Neural progenitor cell (in vitro differentiated cells): ENCODE measurements around the gene EMSY. TPM values are rescaled to one million over a fixed set of nuclear protein-coding genes. Genes with fewer than 3 reads are reported as not detected.
"Not testable (repeated sequence)": the region's sequence is repeated elsewhere in the genome, so short reads cannot be mapped to it uniquely, and the experiment has no call there.

Source experiments
- DNase-seq: peaks from one replicate; pipeline ENCODE4 v3.0.0-alpha.2; 2016; ENCODE audit warnings: low spot score
- H2AFZ ChIP-seq: fragments of 200-600 bp; sonication (generic); replicated peaks from 2 replicates; pipeline ENCODE4 v1.6.1; 2016; ENCODE audit warnings: antibody characterized with exemption
- H3F3A ChIP-seq: fragments of 200-600 bp; sonication (generic); 2 replicates; pipeline ENCODE4 v1.6.1; 2016; ENCODE audit warnings: antibody characterized with exemption, low read depth
- H3K27ac ChIP-seq: fragments of 200-600 bp; sonication (generic); 2 replicates; pipeline ENCODE4 v1.5.1; 2016; ENCODE audit warnings: mild to moderate bottlenecking
- H3K27me3 ChIP-seq: fragments of 200-600 bp; sonication (generic); 2 replicates; pipeline ENCODE4 v1.6.1; 2016; ENCODE audit warnings: mild to moderate bottlenecking, moderate library complexity
- H3K36me3 ChIP-seq: fragments of 200-600 bp; sonication (generic); 2 replicates; pipeline ENCODE4 v1.5.1; 2016
- H3K4me1 ChIP-seq: fragments of 200-600 bp; sonication (generic); 2 replicates; pipeline ENCODE4 v1.6.1; 2016; ENCODE audit warnings: mixed run types
- H3K4me2 ChIP-seq: fragments of 200-600 bp; sonication (generic); 2 replicates; pipeline ENCODE4 v1.6.1; 2016
- H3K4me3 ChIP-seq: fragments of 200-600 bp; sonication (generic); 2 replicates; pipeline ENCODE4 v1.5.1; 2016
- H3K79me2 ChIP-seq: fragments of 200-600 bp; sonication (generic); 2 replicates; pipeline ENCODE4 v1.6.1; 2016; ENCODE audit warnings: low read depth
- H3K9ac ChIP-seq: fragments of 200-600 bp; sonication (generic); 2 replicates; pipeline ENCODE4 v1.6.1; 2016
- H3K9me3 ChIP-seq: fragments of 200-600 bp; sonication (generic); 2 replicates; pipeline ENCODE4 v1.5.1; 2016; ENCODE audit warnings: low read depth
- H4K20me1 ChIP-seq: fragments of 200-600 bp; sonication (generic); 2 replicates; pipeline ENCODE4 v1.6.1; 2016; ENCODE audit warnings: low read depth
- H3K27ac Mint-ChIP-seq: 3 replicates; pipeline ENCODE4 v1.8.0; 2021; ENCODE audit warnings: mixed read lengths
- H3K27me3 Mint-ChIP-seq: 2 replicates; pipeline ENCODE4 v1.8.0; 2022; ENCODE audit warnings: low read depth, mild to moderate bottlenecking, inconsistent platforms, moderate library complexity, mixed read lengths; ENCODE audit not compliant: insufficient read depth
- H3K36me3 Mint-ChIP-seq: 3 replicates; pipeline ENCODE4 v1.8.0; 2021; ENCODE audit warnings: mixed read lengths
- H3K4me1 Mint-ChIP-seq: 3 replicates; pipeline ENCODE4 v1.8.0; 2021; ENCODE audit warnings: mixed read lengths
- H3K4me3 Mint-ChIP-seq: 3 replicates; pipeline ENCODE4 v1.8.0; 2021; ENCODE audit warnings: mild to moderate bottlenecking, moderate library complexity, mixed read lengths
- H3K9me3 Mint-ChIP-seq: 3 replicates; pipeline ENCODE4 v1.8.0; 2020; ENCODE audit warnings: mixed read lengths
- CTCF ChIP-seq: fragments of 200-600 bp; sonication (generic); IDR thresholded peaks from 2 replicates; pipeline ENCODE4 v1.5.1; 2017; ENCODE audit warnings: antibody characterized with exemption, mild to moderate bottlenecking
- EZH2 ChIP-seq: fragments of 200-600 bp; sonication (generic); IDR thresholded peaks from 2 replicates; pipeline ENCODE4 v1.6.1; 2017; ENCODE audit warnings: antibody characterized with exemption, mild to moderate bottlenecking, moderate library complexity
- EZH2phosphoT487 ChIP-seq: fragments of 200-600 bp; sonication (generic); IDR thresholded peaks from 2 replicates; pipeline ENCODE4 v1.6.1; 2017; ENCODE audit warnings: antibody characterized with exemption
- total RNA-seq: library from RNA; depleted of rRNA; stranded (reverse); fragments of >200 nt; gene quantifications from 2 replicates; pipeline ENCODE4 v1.2.3, GENCODE V29; 2015; ENCODE audit warnings: low replicate concordance

Gene EMSY
- total RNA-seq, 1 donor from 2014 or later = 92.0 TPM

GRCh38 chr11:76591416-76591815 lies 146.6 kb downstream of the EMSY start:
- H3K4me3 Mint-ChIP-seq = no peak overlapping the region
- no peak overlapping the region for H3K9ac ChIP-seq
- H3K36me3 ChIP-seq = no peaks in the 10 kb centered on the region
- no peaks in the 10 kb centered on the region for H3K79me2 ChIP-seq
- H3F3A ChIP-seq = no peaks in the 10 kb centered on the region
- H3K27me3 Mint-ChIP-seq = peaks cover 4% of the 10 kb centered on the region
- TF ChIP-seq EZH2 = no peak
- TF ChIP-seq EZH2phosphoT487 = no peak
- TF ChIP-seq CTCF = no peak
- H3K9me3 ChIP-seq = no peaks in the 10 kb centered on the region
- H3K4me2 ChIP-seq = no peak overlapping the region
- no peak for DNase-seq
- no peaks in the 10 kb centered on the region for H4K20me1 ChIP-seq
- H3K27me3 ChIP-seq = no peaks in the 10 kb centered on the region
- no peaks in the 10 kb centered on the region for H3K9me3 Mint-ChIP-seq
- H3K4me3 ChIP-seq = no peak overlapping the region
- peaks cover 15% of the 10 kb centered on the region for H3K4me1 Mint-ChIP-seq
- H2AFZ ChIP-seq = no peak overlapping the region
- H3K4me1 ChIP-seq = peaks cover 5% of the 10 kb centered on the region
- H3K27ac ChIP-seq = no peak overlapping the region
- no peak overlapping the region for H3K27ac Mint-ChIP-seq
- no peaks in the 10 kb centered on the region for H3K36me3 Mint-ChIP-seq

DNA sequence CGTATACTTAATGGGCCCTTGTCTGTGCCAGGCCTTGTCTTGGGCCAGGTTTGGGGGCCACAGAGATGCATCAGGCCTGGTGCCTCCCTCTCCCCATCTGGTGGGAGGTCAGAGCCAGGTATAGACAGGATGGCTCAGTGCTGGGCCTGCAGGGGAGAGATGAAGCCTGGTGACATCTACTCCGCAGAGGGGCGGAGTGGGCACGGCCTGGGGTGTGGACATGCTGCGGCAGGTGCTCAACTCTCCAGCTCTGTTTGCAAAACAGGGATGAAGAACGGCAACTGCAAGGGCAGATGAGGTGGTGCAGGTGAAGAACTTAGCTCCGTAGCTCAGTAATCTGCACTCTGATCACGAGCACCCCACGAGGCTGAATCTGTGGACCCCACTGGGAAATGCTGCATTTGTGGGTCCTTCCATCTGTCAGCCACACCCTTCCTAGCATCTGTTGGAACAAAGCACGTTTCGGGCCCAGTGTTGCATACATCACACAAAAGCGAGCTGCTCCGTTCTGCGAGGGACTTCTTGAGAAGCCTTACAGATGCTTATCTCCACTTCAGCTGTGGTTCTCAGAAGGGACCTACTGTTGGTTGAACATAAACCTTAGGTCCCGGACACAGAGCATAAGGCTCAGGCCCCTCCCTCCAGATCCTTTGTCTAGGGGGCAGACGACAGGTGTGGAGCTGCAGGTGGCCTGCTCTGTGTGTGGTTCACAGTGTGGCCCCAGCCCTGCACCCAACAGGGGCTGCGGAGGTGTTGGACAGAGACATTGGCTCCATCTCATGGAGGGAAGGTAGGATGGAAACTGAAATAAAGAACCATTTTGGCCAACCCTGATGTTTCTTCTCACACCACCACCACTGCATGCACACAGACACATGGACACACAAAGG lies 147.5 kb downstream of the EMSY start:
- no peak for DNase-seq
- Mint-ChIP-seq H3K9me3 (no peaks in the 10 kb centered on the region), H3K27me3 (peaks cover 4% of the 10 kb centered on the region), H3K4me3 (no peak overlapping the region), H3K27ac (no peak overlapping the region), H3K36me3 (no peaks in the 10 kb centered on the region), H3K4me1 (peaks cover 15% of the 10 kb centered on the region)
- H3K27me3 ChIP-seq = no peaks in the 10 kb centered on the region
- H3F3A ChIP-seq = no peaks in the 10 kb centered on the region
- peaks cover 5% of the 10 kb centered on the region for H3K4me1 ChIP-seq
- H3K9me3 ChIP-seq = no peaks in the 10 kb centered on the region
- H3K4me2 ChIP-seq = no peak overlapping the region
- H4K20me1 ChIP-seq = no peaks in the 10 kb centered on the region
- H3K9ac ChIP-seq = no peak overlapping the region
- no peak for TF ChIP-seq EZH2phosphoT487
- no peak for TF ChIP-seq EZH2
- no peak for TF ChIP-seq CTCF
- H2AFZ ChIP-seq = no peak overlapping the region
- no peaks in the 10 kb centered on the region for H3K36me3 ChIP-seq
- no peak overlapping the region for H3K27ac ChIP-seq
- H3K79me2 ChIP-seq = no peaks in the 10 kb centered on the region
- H3K4me3 ChIP-seq = no peak overlapping the region

DNA sequence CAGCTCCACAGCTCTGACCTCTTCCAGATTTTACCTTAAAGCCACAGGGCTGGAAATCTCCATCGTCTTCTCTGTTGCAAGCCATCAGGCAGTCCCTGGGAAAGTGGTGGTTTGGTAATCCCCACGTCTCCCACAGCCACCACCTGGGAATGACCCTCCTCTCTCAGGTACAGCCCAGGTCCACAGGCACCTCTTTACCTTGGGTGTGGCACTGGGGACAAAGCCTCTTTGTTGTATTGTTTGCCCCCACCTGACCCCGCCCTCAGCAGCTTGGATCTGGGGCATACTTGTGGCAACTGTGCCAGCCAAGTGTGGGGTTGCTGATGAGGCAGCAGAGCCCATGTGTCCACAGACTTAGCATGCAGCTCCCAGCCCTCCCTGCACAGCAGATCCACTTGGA lies 148.1 kb downstream of the EMSY start:
- Histone ChIP-seq H3K36me3 (no peaks in the 10 kb centered on the region), H3K4me2 (no peak overlapping the region), H4K20me1 (no peaks in the 10 kb centered on the region), H3K79me2 (no peaks in the 10 kb centered on the region), H2AFZ (no peak overlapping the region), H3K27me3 (no peaks in the 10 kb centered on the region), H3K9ac (no peak overlapping the region), H3K4me3 (no peak overlapping the region), H3K27ac (no peak overlapping the region), H3K9me3 (no peaks in the 10 kb centered on the region), H3F3A (no peaks in the 10 kb centered on the region), H3K4me1 (peaks cover 5% of the 10 kb centered on the region)
- Mint-ChIP-seq H3K9me3 (no peaks in the 10 kb centered on the region), H3K36me3 (no peaks in the 10 kb centered on the region), H3K4me1 (peaks cover 15% of the 10 kb centered on the region), H3K27me3 (peaks cover 4% of the 10 kb centered on the region), H3K27ac (no peak overlapping the region), H3K4me3 (no peak overlapping the region)
- no peak for TF ChIP-seq EZH2phosphoT487
- TF ChIP-seq CTCF = no peak
- no peak for TF ChIP-seq EZH2
- no peak for DNase-seq

DNA sequence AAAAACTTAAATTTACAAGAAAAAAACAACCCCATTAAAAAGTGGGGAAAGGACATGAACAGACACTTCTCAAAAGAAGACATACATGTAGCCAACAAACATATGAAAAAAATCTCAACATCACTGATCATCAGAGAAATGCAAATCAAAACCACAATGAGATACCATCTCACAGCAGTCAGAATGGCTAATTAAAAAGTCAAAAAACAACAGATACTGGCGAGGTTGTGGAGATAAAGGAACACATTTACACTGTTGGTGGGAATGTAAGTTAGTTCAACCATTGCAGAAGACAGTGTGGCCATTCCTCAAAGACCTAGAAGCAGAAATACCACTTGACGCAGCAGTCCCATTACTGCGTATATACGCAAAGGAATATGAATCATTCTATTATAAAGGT lies 150.3 kb downstream of the EMSY start:
- H3K27ac ChIP-seq, H3K27me3 Mint-ChIP-seq, H3K4me3 Mint-ChIP-seq, H3K27me3 ChIP-seq, H3K9me3 ChIP-seq, H3K9me3 Mint-ChIP-seq, H3K4me3 ChIP-seq, H3K27ac Mint-ChIP-seq, H4K20me1 ChIP-seq, DNase-seq, H3K36me3 ChIP-seq, H3K36me3 Mint-ChIP-seq, H3K4me2 ChIP-seq, H3F3A ChIP-seq, H3K4me1 Mint-ChIP-seq, H3K79me2 ChIP-seq, H3K9ac ChIP-seq, H3K4me1 ChIP-seq, H2AFZ ChIP-seq: not testable (repeated sequence)
